Nephron progenitor cell (in vitro differentiated cells): ENCODE results near the gene MYO18B.

Experiments used
- DNase-seq: peaks from one replicate; pipeline ENCODE4 v3.0.0; 2021
- H3K27ac Mint-ChIP-seq: 2 replicates; pipeline ENCODE4 v1.8.0; 2021; ENCODE audit warnings: mild to moderate bottlenecking, moderate library complexity, mixed read lengths
- H3K27me3 Mint-ChIP-seq: 2 replicates; pipeline ENCODE4 v1.8.0; 2021; ENCODE audit warnings: mild to moderate bottlenecking, low read depth, mixed read lengths; ENCODE audit not compliant: poor library complexity
- H3K36me3 Mint-ChIP-seq: 2 replicates; pipeline ENCODE4 v1.8.0; 2021; ENCODE audit warnings: low read depth, mixed read lengths
- H3K4me1 Mint-ChIP-seq: 2 replicates; pipeline ENCODE4 v1.8.0; 2021; ENCODE audit warnings: mixed read lengths
- H3K4me3 Mint-ChIP-seq: 2 replicates; pipeline ENCODE4 v1.8.0; 2021; ENCODE audit warnings: mild to moderate bottlenecking, moderate library complexity, mixed read lengths
- H3K9me3 Mint-ChIP-seq: 2 replicates; pipeline ENCODE4 v1.8.0; 2021; ENCODE audit warnings: mild to moderate bottlenecking, moderate library complexity, mixed read lengths
- TF ChIP-seq, protein P1 (sequence below): fragments of 200-600 bp; sonication (generic); IDR thresholded peaks from 2 replicates; pipeline ENCODE4 v1.5.0; 2021; ENCODE audit warnings: antibody characterized with exemption

The MYO18B gene

DNA sequence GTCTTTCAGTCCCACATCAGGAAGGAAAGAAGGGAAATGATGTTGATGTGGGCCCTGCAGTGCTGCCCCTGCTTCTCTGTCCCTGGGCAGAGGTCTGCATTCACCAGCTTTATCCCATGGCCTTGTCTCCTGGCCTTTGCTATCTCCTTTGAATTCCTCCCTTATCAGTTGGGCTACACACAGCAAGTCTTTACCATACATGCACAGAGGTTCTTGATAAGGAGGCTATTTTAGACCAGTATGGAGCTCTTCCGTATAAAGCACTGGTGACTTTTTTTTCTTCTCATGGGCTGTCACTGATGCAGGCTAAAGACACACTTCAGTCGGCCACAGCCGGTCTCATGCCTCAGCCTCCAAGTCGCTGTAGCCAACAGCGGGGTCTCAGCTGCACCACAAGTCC lies 20.2 kb downstream of the MYO18B start:
- TF ChIP-seq, protein P1, sequence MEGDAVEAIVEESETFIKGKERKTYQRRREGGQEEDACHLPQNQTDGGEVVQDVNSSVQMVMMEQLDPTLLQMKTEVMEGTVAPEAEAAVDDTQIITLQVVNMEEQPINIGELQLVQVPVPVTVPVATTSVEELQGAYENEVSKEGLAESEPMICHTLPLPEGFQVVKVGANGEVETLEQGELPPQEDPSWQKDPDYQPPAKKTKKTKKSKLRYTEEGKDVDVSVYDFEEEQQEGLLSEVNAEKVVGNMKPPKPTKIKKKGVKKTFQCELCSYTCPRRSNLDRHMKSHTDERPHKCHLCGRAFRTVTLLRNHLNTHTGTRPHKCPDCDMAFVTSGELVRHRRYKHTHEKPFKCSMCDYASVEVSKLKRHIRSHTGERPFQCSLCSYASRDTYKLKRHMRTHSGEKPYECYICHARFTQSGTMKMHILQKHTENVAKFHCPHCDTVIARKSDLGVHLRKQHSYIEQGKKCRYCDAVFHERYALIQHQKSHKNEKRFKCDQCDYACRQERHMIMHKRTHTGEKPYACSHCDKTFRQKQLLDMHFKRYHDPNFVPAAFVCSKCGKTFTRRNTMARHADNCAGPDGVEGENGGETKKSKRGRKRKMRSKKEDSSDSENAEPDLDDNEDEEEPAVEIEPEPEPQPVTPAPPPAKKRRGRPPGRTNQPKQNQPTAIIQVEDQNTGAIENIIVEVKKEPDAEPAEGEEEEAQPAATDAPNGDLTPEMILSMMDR: no peak
- H3K36me3 Mint-ChIP-seq: peaks cover 5% of the 10 kb centered on the region
- peaks cover 16% of the 10 kb centered on the region for H3K9me3 Mint-ChIP-seq
- H3K4me1 Mint-ChIP-seq: no peaks in the 10 kb centered on the region
- no peak for DNase-seq
- H3K27ac Mint-ChIP-seq: no peak overlapping the region
- peaks cover 38% of the 10 kb centered on the region for H3K27me3 Mint-ChIP-seq
- H3K4me3 Mint-ChIP-seq: no peak overlapping the region

DNA sequence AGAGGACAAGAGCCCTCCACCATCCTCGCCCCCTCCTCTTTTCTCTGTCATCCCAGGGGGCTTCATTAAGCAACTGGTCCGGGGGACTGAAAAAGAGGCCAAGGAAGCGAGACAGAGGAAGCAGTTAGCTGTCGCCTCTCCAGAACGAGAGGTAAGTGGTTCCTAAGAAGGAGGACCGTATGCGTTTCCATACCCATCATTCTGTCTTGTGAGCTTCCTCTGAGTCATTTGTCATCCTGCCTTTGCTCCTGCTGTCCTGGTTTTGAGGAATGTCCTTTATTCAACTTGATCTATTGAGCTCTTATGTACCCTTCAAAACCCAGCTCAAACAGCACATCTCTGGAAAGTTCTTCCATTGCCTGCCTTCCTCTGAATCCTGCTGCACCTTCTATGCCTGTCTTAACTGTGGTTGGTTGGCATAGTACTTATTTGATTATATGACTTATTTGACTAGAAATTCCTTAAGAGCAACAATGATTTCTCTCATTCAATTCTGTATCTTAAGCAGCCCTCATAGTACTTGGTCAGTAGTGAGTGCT lies 21.3 kb downstream of the MYO18B start:
- Mint-ChIP-seq H3K4me3 (no peak overlapping the region), H3K9me3 (peaks cover 21% of the 10 kb centered on the region), H3K36me3 (peaks cover 5% of the 10 kb centered on the region), H3K27me3 (peaks cover 42% of the 10 kb centered on the region), H3K27ac (no peak overlapping the region), H3K4me1 (no peaks in the 10 kb centered on the region)
- TF ChIP-seq, protein P1: no peak
- no peak for DNase-seq

DNA sequence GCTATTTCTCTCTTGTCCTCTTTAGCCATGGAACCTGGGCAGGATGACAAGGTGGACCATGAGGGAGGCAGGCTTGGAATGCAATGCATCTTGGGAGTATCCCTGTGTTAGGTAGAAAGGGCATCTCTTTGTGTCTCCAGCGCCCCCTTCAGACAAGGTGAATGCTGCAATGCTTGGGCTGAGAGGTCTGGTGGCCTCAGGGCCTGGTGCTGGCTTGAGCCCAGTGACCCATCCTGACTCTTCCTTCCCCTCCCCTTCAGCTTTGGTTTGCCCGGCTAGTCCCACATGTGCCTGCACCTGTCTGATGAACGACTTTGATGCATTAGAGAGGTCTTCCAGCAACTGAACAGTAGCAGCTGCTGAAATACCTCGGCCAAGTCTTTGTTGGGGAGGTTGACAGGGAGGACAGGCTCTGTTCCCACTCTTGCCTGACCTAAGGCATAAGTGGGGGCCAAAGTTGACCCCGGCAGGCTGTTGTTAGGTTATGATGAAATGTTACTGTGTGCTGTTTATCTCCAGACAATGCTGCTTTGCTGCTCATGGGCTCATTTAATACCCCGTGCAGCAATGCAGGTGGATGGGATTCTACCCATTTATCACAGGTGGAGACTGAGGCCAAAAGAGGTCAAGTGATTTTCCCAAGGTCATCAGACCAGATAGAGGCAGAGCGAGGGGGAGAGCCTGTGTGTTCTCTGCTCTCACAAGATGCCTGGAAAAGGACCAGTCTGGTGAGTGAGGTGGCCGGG lies 22.5 kb downstream of the MYO18B start:
- Mint-ChIP-seq H3K36me3 (peaks cover 5% of the 10 kb centered on the region), H3K27ac (no peak overlapping the region), H3K9me3 (peaks cover 24% of the 10 kb centered on the region), H3K4me1 (no peaks in the 10 kb centered on the region), H3K4me3 (no peak overlapping the region), H3K27me3 (peaks cover 50% of the 10 kb centered on the region)
- TF ChIP-seq, protein P1: no peak
- DNase-seq: no peak

DNA sequence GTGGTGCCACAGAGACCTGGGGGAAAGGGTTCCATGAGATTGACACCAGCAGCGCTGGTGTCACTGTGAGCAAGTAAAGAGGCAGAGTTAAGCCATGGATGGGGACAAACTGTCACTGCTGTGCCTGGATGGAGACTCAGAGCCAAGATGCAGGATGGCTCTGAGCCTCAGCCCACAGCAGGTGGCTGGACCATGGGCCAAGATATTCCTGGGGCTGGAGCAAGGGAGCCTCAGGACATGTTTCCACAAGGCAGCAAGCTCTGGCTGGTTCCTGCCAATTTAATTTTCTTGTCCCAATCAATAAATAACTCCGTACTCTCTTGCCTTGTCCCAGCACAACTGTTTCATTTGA lies 23.0 kb downstream of the MYO18B start:
- H3K9me3 Mint-ChIP-seq: peaks cover 27% of the 10 kb centered on the region
- no peaks in the 10 kb centered on the region for H3K4me1 Mint-ChIP-seq
- H3K27ac Mint-ChIP-seq: no peak overlapping the region
- H3K4me3 Mint-ChIP-seq: no peak overlapping the region
- peaks cover 50% of the 10 kb centered on the region for H3K27me3 Mint-ChIP-seq
- H3K36me3 Mint-ChIP-seq: peaks cover 5% of the 10 kb centered on the region
- TF ChIP-seq, protein P1: no peak
- DNase-seq: no peak

DNA sequence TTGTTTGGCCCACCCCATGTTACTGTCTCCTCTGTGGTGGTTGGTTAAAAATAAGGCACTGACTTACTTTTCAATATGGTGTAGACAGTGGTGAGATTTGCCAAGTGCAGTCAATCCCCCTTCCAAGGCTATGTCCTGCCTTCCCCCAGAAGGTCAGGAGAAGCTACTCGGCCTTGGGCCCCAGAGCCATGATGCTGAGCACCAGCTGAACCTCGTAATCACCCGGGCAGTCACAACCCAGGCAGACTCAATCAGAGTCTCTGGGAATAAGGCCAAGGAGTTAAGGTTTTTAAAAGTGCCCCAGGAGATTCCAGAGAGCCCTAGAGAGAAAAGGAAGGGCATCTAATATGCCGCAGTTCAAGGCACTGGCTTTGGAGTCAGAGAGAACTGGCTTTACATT lies 23.8 kb downstream of the MYO18B start:
- H3K4me1 Mint-ChIP-seq: no peaks in the 10 kb centered on the region
- no peak overlapping the region for H3K27ac Mint-ChIP-seq
- DNase-seq: no peak
- H3K36me3 Mint-ChIP-seq: peaks cover 5% of the 10 kb centered on the region
- H3K4me3 Mint-ChIP-seq: no peak overlapping the region
- peaks cover 27% of the 10 kb centered on the region for H3K9me3 Mint-ChIP-seq
- peaks cover 50% of the 10 kb centered on the region for H3K27me3 Mint-ChIP-seq
- TF ChIP-seq, protein P1: no peak

DNA sequence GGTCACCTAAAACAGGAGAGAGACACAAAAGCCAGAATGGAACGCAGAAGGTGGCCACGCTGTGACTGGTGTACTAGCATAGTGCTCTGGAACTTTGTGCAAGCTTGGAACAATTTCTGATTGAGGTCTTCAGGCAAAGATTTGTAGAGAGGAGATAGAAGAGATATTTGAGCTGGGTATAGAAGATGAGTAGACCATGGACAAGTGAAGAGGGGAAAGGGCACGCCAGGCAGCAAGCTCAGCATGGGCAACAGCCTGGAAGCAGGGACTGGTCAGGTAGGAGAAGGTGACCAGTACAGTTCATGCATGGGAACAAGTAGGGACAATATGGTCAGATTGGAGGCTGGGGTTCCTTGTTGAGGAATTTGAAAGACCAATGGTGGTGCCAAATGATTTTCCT lies 24.4 kb downstream of the MYO18B start:
- Mint-ChIP-seq H3K27me3 (peaks cover 50% of the 10 kb centered on the region), H3K27ac (no peak overlapping the region), H3K4me1 (no peaks in the 10 kb centered on the region), H3K4me3 (no peak overlapping the region), H3K36me3 (peaks cover 5% of the 10 kb centered on the region), H3K9me3 (peaks cover 27% of the 10 kb centered on the region)
- TF ChIP-seq, protein P1: no peak
- DNase-seq: no peak
